Measurements from ENCODE around the gene HK1. TPM values are rescaled to one million over a fixed set of nuclear protein-coding genes. Genes with fewer than 3 reads are reported as not detected.
A peak's percentile ranks its signal among the peaks of the same experiment; 100 is the strongest.

HK1 gene
- total and polyA plus RNA-seq, 2 of the 4 experiments (the other 2 are of a cell fraction), result 53.7 to 90.5 TPM

DNA sequence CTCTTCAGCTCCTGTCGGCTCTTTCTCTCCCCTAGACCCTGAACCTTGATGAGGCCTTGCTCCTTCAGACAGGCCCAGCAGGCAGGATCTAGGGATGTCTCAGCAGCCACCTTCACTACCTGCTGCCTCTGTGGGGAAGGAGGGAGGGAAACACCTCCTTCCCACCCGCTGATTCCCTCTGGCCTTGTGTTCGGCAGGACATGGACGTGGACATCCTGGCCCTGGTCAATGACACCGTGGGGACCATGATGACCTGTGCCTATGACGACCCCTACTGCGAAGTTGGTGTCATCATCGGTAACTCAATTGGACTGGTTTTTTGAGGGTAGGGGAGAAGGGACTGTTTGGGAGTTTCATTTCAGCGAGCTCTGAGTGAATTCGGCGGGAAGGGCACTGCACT lies 37.8 kb upstream of the HK1 start:
- no peak overlapping the region for H2BK5ac ChIP-seq (ENCODE audit: low read depth, low read length, poor library complexity, severe bottlenecking)
- H4K91ac ChIP-seq (ENCODE audit: insufficient read depth, low read depth, low read length), result no peak overlapping the region
- H3K56ac ChIP-seq (ENCODE audit: extremely low read depth, insufficient read depth, low read length), result no peak overlapping the region
- no peak overlapping the region for H3K27ac ChIP-seq (ENCODE audit: insufficient read depth, low read length)
- H3K18ac ChIP-seq (ENCODE audit: low read depth, low read length), result no peak overlapping the region
- BruUV-seq (replicated peaks), result no TSS peak
- H3K79me1 ChIP-seq (ENCODE audit: low read depth in 1 of 2, low read length in 2 of 2), result no peaks in the 10 kb centered on the region
- H3K4me2 ChIP-seq (ENCODE audit: low read depth, low read length), result no peak overlapping the region
- H4K8ac ChIP-seq (ENCODE audit: low read depth in 2 of 2, low read length in 2 of 2), result no peak overlapping the region
- no peak overlapping the region for H2AK9ac ChIP-seq (replicated peaks; ENCODE audit: low read depth, low read length, poor library complexity)
- ChIA-PET CTCF (interaction anchor here (1.0 kb wide), 1 partner anchor 143 kb away, joined by 9 read pairs; no protein-coding TSS in a partner anchor), POLR2A (ENCODE audit: unreplicated experiment) (no interaction called here)
- intact Hi-C loops (cut with micrococcal nuclease), result no loop called here
- H3K14ac ChIP-seq (replicated peaks; ENCODE audit: low read depth, low read length), result no peak overlapping the region
- ATAC-seq (ENCODE audit: low read depth), result no peak
- dilution Hi-C loops (cut with HindIII; ENCODE audit: low sequenced_read_pairs, unreplicated experiment), result no loop called here
- no peaks in the 10 kb centered on the region for H3K9me3 ChIP-seq (ENCODE audit: control insufficient read depth, insufficient read depth, low read length)
- H3K23ac ChIP-seq (ENCODE audit: low read depth, low read length), result no peak overlapping the region
- in situ Hi-C loops (cut with MboI; ENCODE audit: low sequenced_read_pairs), result no loop called here
- no peak overlapping the region for H4K5ac ChIP-seq (ENCODE audit: low read depth, low read length)
- H2AFZ ChIP-seq (replicated peaks; ENCODE audit: low read length, poor library complexity), result peak overlapping the region; percentile 14
- H2BK15ac ChIP-seq (ENCODE audit: low read depth, low read length), result no peak overlapping the region
- 93% methylated on average over 7 of the region's 11 CpGs; no CpG with 5 or more reads in 1 of the 2 experiments for WGBS, 2 experiments (ENCODE audit: extremely low coverage in 2 of 2, insufficient read length in 1 of 2)
- H4K20me1 ChIP-seq (ENCODE audit: insufficient read depth, low read length), result no peaks in the 10 kb centered on the region
- H3K4ac ChIP-seq (ENCODE audit: low read depth, low read length), result no peak overlapping the region
- no peak overlapping the region for H3K9ac ChIP-seq (ENCODE audit: low read depth, low read length)
- peak overlapping the region; percentile 52; the same call in 1 of the 2 replicates for H2AK5ac ChIP-seq (ENCODE audit: low read depth, low read length)
- no peak overlapping the region for H2BK120ac ChIP-seq (ENCODE audit: low read depth, low read length)
- DNase-seq, result no peak
- H3K27me3 ChIP-seq (ENCODE audit: control insufficient read depth, insufficient read depth, low read length), result peaks cover 8% of the 10 kb centered on the region
- no peaks in the 10 kb centered on the region for H3K36me3 ChIP-seq (ENCODE audit: control insufficient read depth, insufficient read depth, low read length)
- no peak overlapping the region for H2BK20ac ChIP-seq (ENCODE audit: low read depth, low read length)
- H3K4me1 ChIP-seq (ENCODE audit: control insufficient read depth, insufficient read depth, low read length), result no peaks in the 10 kb centered on the region
- TF ChIP-seq FOS (IDR thresholded peaks at IDR 0.05; ENCODE audit: low read depth, low read length) (no peak), CEBPB (IDR thresholded peaks at IDR 0.05; ENCODE audit: low read depth, low read length) (no peak), RFX5 (IDR thresholded peaks at IDR 0.05; ENCODE audit: low read depth, low read length) (no peak)
- no peaks in the 10 kb centered on the region for H3K9me1 ChIP-seq (ENCODE audit: insufficient read depth, low read length)
- no peak overlapping the region for H3K4me3 ChIP-seq (ENCODE audit: insufficient read depth, low read depth, low read length)
